Stimulated activated naive CD4-positive, alpha-beta T cell (primary cell): ENCODE measurements around the gene FUOM.
A peak's percentile ranks its signal among the peaks of the same experiment; 100 is the strongest.
"Not testable (repeated sequence)": the region's sequence is repeated elsewhere in the genome, so short reads cannot be mapped to it uniquely, and the experiment has no call there.

ENCODE experiments used
- DNase-seq, 6 experiments: peaks; one replicate each; lab custom pipeline; 2025; lab: John Stamatoyannopoulos, UW

The FUOM gene

GRCh38 chr10:133332936-133333699 is 24.7 kb downstream of the FUOM start:
- no peak for DNase-seq

GRCh38 chr10:133329491-133330202 is 28.2 kb downstream of the FUOM start:
- peak; percentile 60 to 84 (median 79) for DNase-seq

GRCh38 chr10:133328358-133329343 is 29.2 kb downstream of the FUOM start:
- DNase-seq, result no peak

GRCh38 chr10:133327651-133328357 is 30.0 kb downstream of the FUOM start:
- DNase-seq, result no peak

GRCh38 chr10:133326745-133327650 is 30.8 kb downstream of the FUOM start:
- DNase-seq, result no peak

- DNase-seq, result no peak
These were observed 31.6 kb downstream of the FUOM start for GRCh38 chr10:133326223-133326551.

- peak in 2 of 6 experiments; percentile 14 to 23 for DNase-seq
These were observed 32.2 kb downstream of the FUOM start for GRCh38 chr10:133325440-133326222.

- peak in 1 of 6 experiments; percentile 27 for DNase-seq
These were observed 33.0 kb downstream of the FUOM start for GRCh38 chr10:133324857-133325260.

GRCh38 chr10:133324198-133324792 is 33.5 kb downstream of the FUOM start:
- peak; percentile 53 to 72 (median 64) for DNase-seq

GRCh38 chr10:133322064-133322709 is 35.6 kb downstream of the FUOM start:
- not testable (repeated sequence) for DNase-seq

- DNase-seq, result not testable (repeated sequence)
These were observed 36.9 kb downstream of the FUOM start for GRCh38 chr10:133320852-133321422.

- peak; percentile 10 to 57 (median 47) for DNase-seq
These were observed 39.2 kb downstream of the FUOM start for GRCh38 chr10:133318494-133319127.

- no peak for DNase-seq
These were observed 41.1 kb downstream of the FUOM start for GRCh38 chr10:133316732-133317131.

- no peak for DNase-seq
These were observed 41.6 kb downstream of the FUOM start for GRCh38 chr10:133316266-133316665.

GRCh38 chr10:133315847-133316246 is 42.0 kb downstream of the FUOM start:
- DNase-seq, result no peak

GRCh38 chr10:133314911-133315310 is 42.9 kb downstream of the FUOM start:
- DNase-seq, result no peak

- DNase-seq, result no peak
These were observed 44.6 kb downstream of the FUOM start for GRCh38 chr10:133313192-133313591.

- DNase-seq, result no peak
These were observed 45.1 kb downstream of the FUOM start for GRCh38 chr10:133312769-133313145.
